Measurements from ENCODE around the gene PPIP5K2. TPM values are rescaled to one million over a fixed set of nuclear protein-coding genes. Genes with fewer than 3 reads are reported as not detected.
A peak's percentile ranks its signal among the peaks of the same experiment; 100 is the strongest.
"Not testable (repeated sequence)": the region's sequence is repeated elsewhere in the genome, so short reads cannot be mapped to it uniquely, and the experiment has no call there.

Gene PPIP5K2
- total and polyA plus RNA-seq, 3 donors from 2014 or later = 23.7 to 42.8 (median 30.4) TPM

DNA sequence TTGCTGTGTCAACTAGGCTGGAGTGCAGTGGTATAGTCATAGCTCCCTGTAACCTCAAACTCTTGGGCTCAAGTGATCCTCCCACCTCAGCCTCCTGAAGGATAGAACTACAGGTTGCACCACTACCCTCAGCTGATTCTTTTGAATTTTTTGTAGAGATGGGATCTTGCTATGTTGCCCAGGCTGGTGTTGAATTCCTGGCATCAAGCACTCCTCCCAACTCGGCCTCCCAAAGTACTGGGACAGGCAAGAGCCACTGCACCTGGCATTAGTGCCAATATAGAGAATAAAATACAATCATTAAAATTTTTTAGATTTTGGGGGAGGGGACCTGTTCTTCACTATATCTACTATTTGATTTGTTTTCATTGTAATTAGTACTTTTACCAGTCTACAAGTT, 15.4 kb downstream of the PPIP5K2 start:
- no peaks in the 10 kb centered on the region for H3K36me3 ChIP-seq (ENCODE audit: low read depth, missing control alignments)
- H3K27me3 ChIP-seq = no peaks in the 10 kb centered on the region
- H3K27ac ChIP-seq = no peak overlapping the region
- DNase-seq = no peak
- TF ChIP-seq, protein P1, sequence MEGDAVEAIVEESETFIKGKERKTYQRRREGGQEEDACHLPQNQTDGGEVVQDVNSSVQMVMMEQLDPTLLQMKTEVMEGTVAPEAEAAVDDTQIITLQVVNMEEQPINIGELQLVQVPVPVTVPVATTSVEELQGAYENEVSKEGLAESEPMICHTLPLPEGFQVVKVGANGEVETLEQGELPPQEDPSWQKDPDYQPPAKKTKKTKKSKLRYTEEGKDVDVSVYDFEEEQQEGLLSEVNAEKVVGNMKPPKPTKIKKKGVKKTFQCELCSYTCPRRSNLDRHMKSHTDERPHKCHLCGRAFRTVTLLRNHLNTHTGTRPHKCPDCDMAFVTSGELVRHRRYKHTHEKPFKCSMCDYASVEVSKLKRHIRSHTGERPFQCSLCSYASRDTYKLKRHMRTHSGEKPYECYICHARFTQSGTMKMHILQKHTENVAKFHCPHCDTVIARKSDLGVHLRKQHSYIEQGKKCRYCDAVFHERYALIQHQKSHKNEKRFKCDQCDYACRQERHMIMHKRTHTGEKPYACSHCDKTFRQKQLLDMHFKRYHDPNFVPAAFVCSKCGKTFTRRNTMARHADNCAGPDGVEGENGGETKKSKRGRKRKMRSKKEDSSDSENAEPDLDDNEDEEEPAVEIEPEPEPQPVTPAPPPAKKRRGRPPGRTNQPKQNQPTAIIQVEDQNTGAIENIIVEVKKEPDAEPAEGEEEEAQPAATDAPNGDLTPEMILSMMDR (IDR thresholded peaks at IDR 0.05) = no peak
- TF ChIP-seq POLR2A (IDR thresholded peaks at IDR 0.05) = no peak
- H3K4me1 ChIP-seq = no peaks in the 10 kb centered on the region
- H3K4me3 ChIP-seq = no peak overlapping the region
- H3K9me3 ChIP-seq = no peaks in the 10 kb centered on the region
- intact Hi-C loops (cut with DNase I; ENCODE audit: low total_unique reads) = no loop called here
- WGBS, 2 donors = 84 to 97% methylated on average over 1 of the region's 1 CpG

DNA sequence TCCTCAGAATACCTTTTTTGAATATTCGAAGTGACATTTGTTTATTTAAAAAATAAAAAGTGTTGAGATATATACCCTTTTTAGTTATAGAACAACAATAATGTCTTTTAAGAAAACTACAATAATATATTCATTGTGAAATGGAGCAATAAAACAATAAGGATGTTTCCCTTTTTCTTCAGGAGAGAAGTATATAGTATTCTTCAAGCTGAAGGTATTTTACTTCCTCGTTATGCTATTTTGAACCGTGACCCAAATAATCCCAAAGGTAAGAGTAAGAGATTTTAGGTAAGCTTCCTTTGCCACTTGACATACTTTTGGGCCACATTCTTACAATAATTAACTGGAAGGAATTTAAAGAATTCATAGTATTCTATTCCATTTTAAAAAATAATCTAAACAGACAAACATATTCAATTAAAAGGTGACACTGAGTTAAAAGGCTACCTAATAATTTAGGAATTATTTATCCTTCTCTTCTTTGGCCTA, 18.1 kb downstream of the PPIP5K2 start:
- no peak for TF ChIP-seq POLR2A (IDR thresholded peaks at IDR 0.05)
- TF ChIP-seq, protein P1 (IDR thresholded peaks at IDR 0.05) = no peak
- DNase-seq = no peak
- Histone ChIP-seq H3K36me3 (ENCODE audit: low read depth, missing control alignments) (no peaks in the 10 kb centered on the region), H3K4me1 (no peaks in the 10 kb centered on the region), H3K27ac (no peak overlapping the region), H3K27me3 (no peaks in the 10 kb centered on the region), H3K4me3 (no peak overlapping the region), H3K9me3 (no peaks in the 10 kb centered on the region)
- WGBS, 2 donors = 94 to 95% methylated on average over 3 of the region's 3 CpGs
- intact Hi-C loops (cut with DNase I; ENCODE audit: low total_unique reads) = no loop called here

DNA sequence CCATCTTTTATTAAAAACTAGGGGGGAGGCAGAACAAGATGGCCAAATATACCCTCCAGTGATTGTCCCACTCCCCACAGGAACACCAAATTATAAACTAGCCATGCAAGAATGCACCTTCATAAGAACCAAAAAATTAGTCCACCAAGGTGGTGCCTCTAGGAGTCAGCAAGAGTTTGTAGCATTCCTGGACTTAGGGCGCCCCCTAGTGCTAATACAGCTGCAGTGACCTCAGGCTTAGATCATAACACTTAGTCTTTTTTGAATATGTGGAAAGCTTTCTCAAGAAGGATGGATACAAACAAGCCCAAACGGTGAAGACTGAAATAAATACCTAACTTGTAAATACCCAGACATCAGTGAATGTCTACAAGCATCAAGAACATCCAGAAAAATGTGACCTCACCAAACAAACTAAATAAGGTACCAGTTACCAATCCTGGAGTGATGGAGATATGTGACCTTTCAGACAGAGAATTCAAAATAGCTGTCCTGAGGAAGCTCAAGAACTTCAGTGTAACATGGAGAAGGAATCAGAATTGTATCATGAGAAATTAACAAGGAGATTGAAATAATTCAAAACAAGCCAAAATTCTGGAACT, 19.3 kb downstream of the PPIP5K2 start:
- no peaks in the 10 kb centered on the region for H3K36me3 ChIP-seq (ENCODE audit: low read depth, missing control alignments)
- DNase-seq = peak; percentile 90
- H3K27ac ChIP-seq = no peak overlapping the region
- no peaks in the 10 kb centered on the region for H3K27me3 ChIP-seq
- WGBS, 2 donors = 0 to 18% methylated on average over 2 of the region's 2 CpGs
- no peaks in the 10 kb centered on the region for H3K9me3 ChIP-seq
- intact Hi-C loops (cut with DNase I; ENCODE audit: low total_unique reads) = no loop called here
- TF ChIP-seq POLR2A (IDR thresholded peaks at IDR 0.05) = no peak
- TF ChIP-seq, protein P1 (IDR thresholded peaks at IDR 0.05) = peak; percentile 66 to 88 (median 81)
- H3K4me3 ChIP-seq = no peak overlapping the region
- H3K4me1 ChIP-seq = no peaks in the 10 kb centered on the region

DNA sequence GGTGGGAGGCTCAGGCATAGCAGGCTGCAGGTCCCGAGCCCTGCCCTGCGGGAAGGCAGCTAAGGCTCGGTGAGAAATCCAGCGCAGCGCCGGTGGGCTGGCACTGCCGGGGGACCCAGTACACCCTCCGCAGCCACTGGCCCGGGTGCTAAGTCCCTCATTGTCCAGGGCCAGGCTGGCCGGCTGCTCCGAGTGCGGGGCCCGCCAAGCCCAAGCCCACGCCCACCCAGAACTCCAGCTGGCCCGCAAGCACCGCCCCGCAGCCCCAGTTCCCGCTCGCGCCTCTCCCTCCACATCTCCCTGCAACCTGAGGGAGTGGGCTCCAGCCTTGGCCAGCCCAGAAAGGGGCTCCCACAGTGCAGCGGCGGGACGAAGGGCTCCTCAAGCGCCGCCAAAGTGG, 22.0 kb downstream of the PPIP5K2 start:
- H3K9me3 ChIP-seq; intact Hi-C loops (cut with DNase I; ENCODE audit: low total_unique reads); DNase-seq; H3K4me1 ChIP-seq; H3K36me3 ChIP-seq (ENCODE audit: low read depth, missing control alignments); H3K27me3 ChIP-seq; H3K27ac ChIP-seq: not testable (repeated sequence)
- 69 to 85% methylated on average over 9 to 25 of the region's 25 CpGs for WGBS, 2 donors
- peak overlapping the region in 1 of 2 donors; percentile 40 for H3K4me3 ChIP-seq

DNA sequence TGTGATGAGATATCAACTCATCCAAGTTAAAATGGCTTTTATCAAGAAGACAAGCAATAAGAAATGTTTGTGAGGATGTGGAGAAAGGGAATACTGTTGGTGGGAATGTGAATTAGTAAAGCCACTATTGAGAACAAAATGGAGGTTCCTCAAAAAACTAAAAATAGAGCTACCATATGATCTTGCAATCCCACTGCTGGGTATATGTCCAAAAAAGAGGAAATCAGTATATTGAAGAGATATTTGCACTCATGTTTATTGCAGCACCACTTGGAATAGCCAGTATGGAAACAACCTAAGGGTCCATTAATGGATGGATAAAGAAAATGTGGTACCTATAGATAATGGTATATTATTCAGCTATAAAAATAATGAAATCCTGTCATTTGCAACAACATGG, 25.1 kb downstream of the PPIP5K2 start:
- Histone ChIP-seq H3K27me3 (no peaks in the 10 kb centered on the region), H3K4me1 (no peaks in the 10 kb centered on the region), H3K27ac (no peak overlapping the region), H3K9me3 (no peaks in the 10 kb centered on the region), H3K36me3 (ENCODE audit: low read depth, missing control alignments) (no peaks in the 10 kb centered on the region), H3K4me3 (no peak overlapping the region)
- intact Hi-C loops (cut with DNase I; ENCODE audit: low total_unique reads) = no loop called here
- no peak for DNase-seq
- TF ChIP-seq, protein P1 (IDR thresholded peaks at IDR 0.05) = no peak
- TF ChIP-seq POLR2A (IDR thresholded peaks at IDR 0.05) = no peak

All from testis (tissue), 3 donors.